IPS DF 19.7 (cell line): Measurements from ENCODE around the gene QKI.

ENCODE experiments used
- DNase-seq: peaks from one replicate; pipeline ENCODE4 v3.0.0-alpha.2; 2013; ENCODE audit warnings: low read depth, low spot score

QKI gene

GRCh38 chr6:163391985-163392384 lies 22.5 kb upstream of the QKI start:
- DNase-seq: no peak

GRCh38 chr6:163392533-163392932 lies 22.0 kb upstream of the QKI start:
- no peak for DNase-seq

GRCh38 chr6:163393923-163394322 lies 20.6 kb upstream of the QKI start:
- no peak for DNase-seq

GRCh38 chr6:163394659-163395058 lies 19.9 kb upstream of the QKI start:
- no peak for DNase-seq

GRCh38 chr6:163395122-163395830 lies 19.2 kb upstream of the QKI start:
- no peak for DNase-seq

GRCh38 chr6:163395831-163396185 lies 18.7 kb upstream of the QKI start:
- no peak for DNase-seq

GRCh38 chr6:163397326-163397725 lies 17.2 kb upstream of the QKI start:
- no peak for DNase-seq

GRCh38 chr6:163398115-163398514 lies 16.4 kb upstream of the QKI start:
- no peak for DNase-seq

GRCh38 chr6:163398815-163399214 lies 15.7 kb upstream of the QKI start:
- no peak for DNase-seq

GRCh38 chr6:163400509-163400908 lies 14.0 kb upstream of the QKI start:
- DNase-seq: no peak

- no peak for DNase-seq
Observed at GRCh38 chr6:163401039-163401885, 13.3 kb upstream of the QKI start.

- DNase-seq: no peak
Observed at GRCh38 chr6:163402616-163403015, 11.9 kb upstream of the QKI start.

GRCh38 chr6:163404825-163405265 lies 9.7 kb upstream of the QKI start:
- DNase-seq: no peak

GRCh38 chr6:163405412-163406309 lies 8.9 kb upstream of the QKI start:
- DNase-seq: no peak

GRCh38 chr6:163406366-163406765 lies 8.2 kb upstream of the QKI start:
- DNase-seq: no peak

GRCh38 chr6:163406830-163407229 lies 7.7 kb upstream of the QKI start:
- DNase-seq: no peak

- DNase-seq: no peak
Observed at GRCh38 chr6:163408352-163408991, 6.0 kb upstream of the QKI start.

GRCh38 chr6:163409712-163410111 lies 4.8 kb upstream of the QKI start:
- no peak for DNase-seq

GRCh38 chr6:163412341-163412740 lies 2.2 kb upstream of the QKI start:
- DNase-seq: no peak

GRCh38 chr6:163412801-163413344 lies 1.6 kb upstream of the QKI start:
- no peak for DNase-seq
